Measurements from ENCODE around the gene GIMD1.

- TF ChIP-seq CTCF (conservative IDR thresholded peaks at IDR 0.05) (no peak), EZH2 (IDR thresholded peaks at IDR 0.05; ENCODE audit: low read depth) (no peak)
These were observed 24.0 kb downstream of the GIMD1 start for GRCh38 chr4:106344647-106344970.
